HG03066 (cell line): ENCODE measurements around the gene MACROD2.

ENCODE experiments used
- ATAC-seq: cut with Tn5 transposase; IDR thresholded peaks from one replicate; pipeline ENCODE4 v1.9.1; 2021; ENCODE audit warnings: low read depth; ENCODE audit not compliant: unreplicated experiment

MACROD2 gene

GRCh38 chr20:14055127-14055742 lies 59.9 kb downstream of the MACROD2 start:
- ATAC-seq: no peak

DNA sequence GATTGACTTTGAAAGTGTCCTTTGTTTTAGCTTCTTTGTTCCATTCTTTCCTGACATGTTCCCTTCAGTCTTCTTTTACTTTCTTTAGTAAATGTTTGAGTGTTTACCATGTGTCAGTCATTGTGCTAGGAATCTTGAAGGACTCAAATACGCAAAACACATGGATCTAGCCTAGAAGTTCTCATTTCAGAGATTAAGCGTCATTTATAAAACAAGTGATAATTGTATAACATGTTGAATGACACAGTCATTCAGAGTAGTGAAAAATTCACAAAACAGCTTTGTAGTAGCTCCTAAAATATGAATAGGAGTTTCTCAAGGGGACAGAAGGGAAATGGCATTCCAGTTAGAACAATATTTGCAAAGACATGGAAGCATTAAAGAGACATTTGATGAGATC lies 66.9 kb downstream of the MACROD2 start:
- no peak for ATAC-seq

- no peak for ATAC-seq
These were observed 67.5 kb downstream of the MACROD2 start for GRCh38 chr20:14062786-14063185.

DNA sequence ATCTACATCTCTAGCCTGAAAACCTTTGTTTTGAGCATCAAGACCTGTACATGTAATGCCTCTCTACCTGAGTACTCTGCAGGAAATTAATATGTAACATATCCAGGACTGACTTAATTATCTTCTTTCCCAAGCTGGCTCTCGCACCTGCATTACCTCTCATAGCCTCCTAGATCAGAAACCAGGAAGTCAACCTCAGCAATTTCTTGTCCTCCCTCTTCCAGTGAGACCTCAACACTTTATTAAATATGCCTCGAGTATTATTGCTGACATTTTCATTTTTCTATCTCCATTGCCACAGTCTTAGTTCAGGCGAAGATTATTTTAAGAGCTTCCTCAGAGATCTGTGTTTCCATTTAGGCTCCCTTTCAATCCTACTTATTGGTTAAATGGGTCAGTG lies 69.0 kb downstream of the MACROD2 start:
- no peak for ATAC-seq

GRCh38 chr20:14064921-14065320 lies 69.6 kb downstream of the MACROD2 start:
- no peak for ATAC-seq

GRCh38 chr20:14065774-14066173 lies 70.5 kb downstream of the MACROD2 start:
- ATAC-seq: no peak

- no peak for ATAC-seq
These were observed 72.3 kb downstream of the MACROD2 start for GRCh38 chr20:14067603-14068002.

GRCh38 chr20:14069796-14070195 lies 74.5 kb downstream of the MACROD2 start:
- ATAC-seq: no peak

- ATAC-seq: no peak
These were observed 98.3 kb downstream of the MACROD2 start for GRCh38 chr20:14093652-14094051.

GRCh38 chr20:14098261-14098660 lies 102.9 kb downstream of the MACROD2 start:
- no peak for ATAC-seq

- no peak for ATAC-seq
These were observed 118.1 kb downstream of the MACROD2 start for GRCh38 chr20:14113416-14113815.

- no peak for ATAC-seq
These were observed 118.9 kb downstream of the MACROD2 start for GRCh38 chr20:14114065-14114704.

GRCh38 chr20:14116037-14116436 lies 120.7 kb downstream of the MACROD2 start:
- no peak for ATAC-seq

GRCh38 chr20:14117768-14118167 lies 122.5 kb downstream of the MACROD2 start:
- ATAC-seq: no peak

DNA sequence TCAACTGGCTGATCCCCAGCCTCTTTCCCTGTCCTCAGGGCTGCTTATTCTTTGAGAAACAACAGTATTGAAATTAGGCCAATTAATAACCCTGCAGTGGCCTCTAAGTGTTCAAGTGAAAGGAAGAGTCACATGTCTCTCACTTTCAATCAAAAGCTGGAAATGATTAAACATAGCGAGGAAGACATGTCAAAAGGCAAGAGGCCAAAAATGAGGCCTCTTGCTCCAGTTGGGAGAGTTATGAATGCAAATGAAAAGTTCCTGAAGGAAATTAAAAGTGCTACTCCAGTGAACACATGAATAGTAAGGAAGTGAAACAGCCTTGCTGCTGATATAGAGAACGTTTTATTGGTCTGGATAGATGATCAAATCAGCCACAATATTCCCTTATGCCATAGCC lies 131.5 kb downstream of the MACROD2 start:
- ATAC-seq: no peak

- ATAC-seq: no peak
These were observed 132.4 kb downstream of the MACROD2 start for GRCh38 chr20:14127514-14128223.

DNA sequence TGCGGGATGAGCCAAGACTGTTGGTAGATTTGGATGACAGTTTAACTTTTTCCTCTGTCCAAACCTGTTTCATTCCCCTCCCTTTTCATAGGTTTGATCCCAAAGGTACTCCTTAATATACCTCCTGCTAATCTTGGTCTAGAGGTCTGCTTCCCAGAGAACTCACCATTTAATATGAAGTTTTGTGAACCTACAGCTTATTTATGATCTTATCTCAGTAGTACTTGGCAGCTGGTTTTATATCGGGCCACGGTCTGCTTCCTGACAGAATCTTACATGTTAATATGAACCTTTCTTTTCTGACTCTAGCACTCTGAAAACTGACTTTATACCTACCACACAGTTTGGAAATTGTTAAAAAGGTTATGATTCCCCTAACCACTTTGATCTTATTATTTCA lies 138.7 kb downstream of the MACROD2 start:
- no peak for ATAC-seq

GRCh38 chr20:14142171-14142570 lies 146.9 kb downstream of the MACROD2 start:
- ATAC-seq: no peak

DNA sequence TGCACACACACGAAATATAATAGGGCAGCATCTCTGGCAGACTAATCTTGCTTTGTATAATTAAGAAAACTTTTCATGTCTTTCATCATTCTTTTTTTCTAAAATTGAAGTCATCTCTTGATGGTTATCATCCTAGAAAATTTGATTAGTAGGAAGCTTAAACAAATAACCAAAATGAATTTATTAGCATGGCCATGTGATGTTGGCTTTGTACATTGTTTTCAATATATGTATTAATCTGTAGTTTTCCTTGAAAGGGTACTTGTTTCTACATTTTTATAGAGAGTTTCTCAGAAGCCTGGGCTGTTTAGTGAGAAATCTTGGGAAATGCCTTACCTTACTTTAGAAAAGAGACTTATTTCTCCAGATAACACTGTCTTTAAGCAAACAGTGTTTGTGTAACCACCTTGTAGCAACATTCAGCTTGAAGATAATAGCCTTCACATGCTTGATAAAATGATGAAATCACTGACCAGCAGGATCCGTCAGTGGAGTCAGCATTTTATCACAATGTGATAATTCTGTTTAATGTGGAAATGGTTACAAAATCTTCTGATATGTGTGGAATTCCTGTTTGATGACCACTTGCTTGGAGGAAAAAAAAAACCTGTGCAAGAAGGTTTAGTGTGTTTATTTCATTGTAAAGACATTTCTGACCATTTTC lies 147.8 kb downstream of the MACROD2 start:
- no peak for ATAC-seq

GRCh38 chr20:14148042-14148441 lies 152.7 kb downstream of the MACROD2 start:
- ATAC-seq: no peak

- ATAC-seq: no peak
These were observed 160.0 kb downstream of the MACROD2 start for GRCh38 chr20:14155361-14155760.
